GM12864 (cell line): Measurements from ENCODE around the gene PAQR8.
"Not testable (repeated sequence)": the region's sequence is repeated elsewhere in the genome, so short reads cannot be mapped to it uniquely, and the experiment has no call there.

Source experiments
- DNase-seq: peaks from one replicate; pipeline ENCODE4 v3.0.0-alpha.2; 2011; ENCODE audit warnings: low read depth
- H3K4me3 ChIP-seq: 2 replicates; pipeline ENCODE4 v1.5.1; 2011; ENCODE audit warnings: mild to moderate bottlenecking, low read depth, low read length, control low read depth
- TF ChIP-seq, protein P1 (sequence below): IDR thresholded peaks from 2 replicates; pipeline ENCODE4 v1.5.1; 2011; ENCODE audit warnings: low read depth, mild to moderate bottlenecking, moderate library complexity, low read length, control low read depth, inconsistent platforms; ENCODE audit errors: missing control alignments

PAQR8 gene

DNA sequence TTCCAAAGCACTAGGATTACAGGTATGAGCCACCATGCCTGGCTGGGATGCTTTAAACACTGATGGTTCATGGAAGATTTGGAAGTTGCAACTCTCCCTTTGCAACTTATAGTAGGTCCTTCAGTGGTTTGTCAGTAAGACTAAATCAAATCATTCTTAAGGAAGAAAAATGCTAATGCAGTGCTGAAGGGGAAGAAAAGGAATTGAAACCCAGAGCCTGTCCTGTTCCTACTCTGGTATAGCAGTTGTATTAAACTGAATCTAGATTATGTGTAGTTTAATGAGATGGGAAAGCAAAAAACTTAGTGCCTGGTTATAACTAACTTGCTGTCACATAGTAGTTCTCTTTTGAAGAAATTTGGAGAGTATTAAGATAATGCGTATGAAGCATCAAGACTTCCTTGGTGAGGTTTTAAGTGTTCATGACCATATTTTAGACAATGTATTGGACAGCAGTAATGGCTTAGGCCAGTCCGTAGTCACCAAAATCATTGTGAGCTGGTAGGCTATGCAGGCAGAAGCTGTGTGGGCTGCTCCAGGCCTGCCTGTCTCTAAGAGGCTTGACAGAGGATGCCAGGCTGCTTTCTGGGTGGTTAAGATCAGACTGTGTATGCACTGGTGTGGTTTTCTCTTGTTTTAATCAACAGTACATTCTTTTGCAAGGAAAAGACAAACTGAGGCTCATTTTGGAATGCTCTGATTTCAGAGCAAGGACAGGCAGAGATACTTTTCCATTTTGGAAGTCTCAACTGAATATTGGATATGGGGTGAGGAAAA is 14.0 kb downstream of the PAQR8 start:
- TF ChIP-seq, protein P1, sequence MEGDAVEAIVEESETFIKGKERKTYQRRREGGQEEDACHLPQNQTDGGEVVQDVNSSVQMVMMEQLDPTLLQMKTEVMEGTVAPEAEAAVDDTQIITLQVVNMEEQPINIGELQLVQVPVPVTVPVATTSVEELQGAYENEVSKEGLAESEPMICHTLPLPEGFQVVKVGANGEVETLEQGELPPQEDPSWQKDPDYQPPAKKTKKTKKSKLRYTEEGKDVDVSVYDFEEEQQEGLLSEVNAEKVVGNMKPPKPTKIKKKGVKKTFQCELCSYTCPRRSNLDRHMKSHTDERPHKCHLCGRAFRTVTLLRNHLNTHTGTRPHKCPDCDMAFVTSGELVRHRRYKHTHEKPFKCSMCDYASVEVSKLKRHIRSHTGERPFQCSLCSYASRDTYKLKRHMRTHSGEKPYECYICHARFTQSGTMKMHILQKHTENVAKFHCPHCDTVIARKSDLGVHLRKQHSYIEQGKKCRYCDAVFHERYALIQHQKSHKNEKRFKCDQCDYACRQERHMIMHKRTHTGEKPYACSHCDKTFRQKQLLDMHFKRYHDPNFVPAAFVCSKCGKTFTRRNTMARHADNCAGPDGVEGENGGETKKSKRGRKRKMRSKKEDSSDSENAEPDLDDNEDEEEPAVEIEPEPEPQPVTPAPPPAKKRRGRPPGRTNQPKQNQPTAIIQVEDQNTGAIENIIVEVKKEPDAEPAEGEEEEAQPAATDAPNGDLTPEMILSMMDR, result no peak
- no peak overlapping the region for H3K4me3 ChIP-seq
- no peak for DNase-seq

DNA sequence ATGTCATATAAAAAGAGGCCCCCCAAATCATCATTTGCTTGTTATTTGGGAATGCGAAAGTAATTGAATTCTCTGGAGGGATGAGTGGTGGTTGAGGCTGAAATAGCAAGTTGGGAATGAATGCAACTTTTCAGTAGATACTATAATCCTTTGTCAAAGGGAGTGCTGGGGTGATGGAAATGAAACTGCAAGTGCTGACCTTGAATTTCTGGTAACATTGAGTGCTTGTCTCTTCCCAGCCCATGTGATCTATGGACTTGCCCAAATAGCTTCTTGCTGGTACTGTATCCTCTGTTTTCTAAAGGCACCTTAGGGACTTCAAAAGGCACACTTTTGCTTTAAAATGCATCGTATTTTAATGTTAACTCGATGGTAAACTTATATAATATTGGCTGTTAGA is 14.8 kb downstream of the PAQR8 start:
- DNase-seq, result no peak
- TF ChIP-seq, protein P1, result no peak
- H3K4me3 ChIP-seq, result no peak overlapping the region

DNA sequence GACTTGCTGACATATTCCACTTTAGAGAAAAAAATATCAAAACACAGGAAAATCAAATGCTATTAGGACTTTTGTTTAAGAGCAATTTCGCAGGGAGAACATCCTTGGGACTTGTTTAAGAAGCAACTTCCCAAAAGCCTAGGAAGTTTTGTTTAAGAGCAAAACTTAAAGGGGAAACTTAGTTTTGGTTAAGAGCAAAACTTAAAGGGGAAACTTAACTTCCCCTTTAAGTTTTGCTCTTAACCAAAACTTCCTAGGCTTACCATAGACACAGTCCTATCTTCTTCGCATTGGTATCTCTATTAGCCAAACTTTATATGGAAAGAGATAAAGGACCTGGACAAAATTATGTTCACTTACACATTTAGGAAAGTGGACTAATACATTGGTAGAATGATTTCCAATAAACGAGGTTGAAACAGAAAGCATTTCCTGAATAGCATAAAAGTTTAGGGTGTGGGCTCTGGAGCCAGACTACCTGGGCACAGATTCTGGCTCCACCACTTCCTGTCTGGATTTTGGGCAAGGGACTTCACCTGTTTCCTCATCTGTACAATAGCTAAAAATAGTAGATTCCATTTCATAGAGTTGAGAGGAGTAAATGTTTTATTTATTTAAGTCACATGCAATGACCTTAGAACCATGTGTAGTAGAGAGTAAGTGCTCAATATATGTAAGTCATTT is 15.7 kb downstream of the PAQR8 start:
- H3K4me3 ChIP-seq, result no peak overlapping the region
- DNase-seq, result no peak
- TF ChIP-seq, protein P1, result no peak

DNA sequence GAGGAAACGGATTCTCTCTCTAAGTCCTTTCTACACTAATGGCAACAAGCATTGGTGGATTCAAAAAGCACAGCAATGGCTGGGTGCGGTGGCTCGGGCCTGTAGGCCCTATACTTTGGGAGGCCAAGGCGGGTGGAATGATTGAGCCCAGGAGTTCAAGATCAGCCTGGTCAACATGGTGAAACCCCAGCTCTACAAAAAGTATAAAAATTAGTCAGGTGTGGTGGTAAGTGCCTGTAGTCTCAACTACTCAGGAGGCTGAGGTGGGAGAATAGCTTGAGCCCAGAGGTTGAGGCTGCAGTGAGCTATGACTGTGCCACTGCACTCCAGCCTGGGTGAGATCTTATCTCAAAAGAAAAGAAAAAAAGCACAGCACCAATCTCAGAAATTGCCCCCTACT is 19.3 kb downstream of the PAQR8 start:
- no peak overlapping the region for H3K4me3 ChIP-seq
- TF ChIP-seq, protein P1, result no peak
- no peak for DNase-seq

DNA sequence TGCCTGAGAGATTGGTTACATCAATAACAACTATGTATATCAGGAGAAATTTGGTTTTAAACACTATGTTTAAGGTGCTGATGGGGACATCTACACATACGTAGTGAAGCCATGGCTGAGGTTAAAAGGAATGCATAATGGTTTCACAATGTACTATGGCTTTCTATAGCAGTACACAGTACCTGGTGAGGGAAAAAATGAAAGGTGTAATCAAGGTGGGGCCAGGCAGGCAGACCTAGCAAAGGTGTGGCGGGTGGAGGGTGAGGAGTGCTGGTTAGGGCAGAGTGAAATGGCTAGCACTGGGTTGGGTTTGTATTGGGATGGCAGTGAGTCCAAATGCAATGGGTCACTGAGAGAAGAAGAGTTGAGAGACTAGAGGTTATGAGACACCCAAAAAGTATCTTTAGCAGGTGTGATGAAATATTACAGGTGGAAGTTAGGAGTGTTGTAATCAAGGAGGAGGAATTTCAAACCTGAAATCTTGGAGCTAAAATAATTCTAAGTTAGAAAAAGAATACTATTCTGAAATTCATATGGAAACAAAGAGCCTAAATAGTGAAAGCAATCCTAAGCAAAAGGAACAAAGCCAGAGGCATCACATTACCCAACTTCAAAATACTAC is 22.3 kb downstream of the PAQR8 start:
- no peak for DNase-seq
- no peak overlapping the region for H3K4me3 ChIP-seq
- TF ChIP-seq, protein P1, result no peak

GRCh38 chr6:52385074-52385473 is 23.1 kb downstream of the PAQR8 start:
- TF ChIP-seq, protein P1, result no peak
- DNase-seq, result no peak
- H3K4me3 ChIP-seq, result no peak overlapping the region

- not testable (repeated sequence) for H3K4me3 ChIP-seq, DNase-seq
These were observed 26.2 kb downstream of the PAQR8 start for GRCh38 chr6:52388119-52388518.
